Endothelial cell of umbilical vein (primary cell): Measurements from ENCODE around the gene FAM168A.

Experiments used
- EZH2 ChIP-seq: IDR thresholded peaks from 2 replicates; pipeline ENCODE4 v1.6.1; 2012; ENCODE audit warnings: borderline replicate concordance, low read depth, mild to moderate bottlenecking, moderate library complexity, low read length, inconsistent platforms; ENCODE audit not compliant: severe bottlenecking
- FOS ChIP-seq: IDR thresholded peaks from 2 replicates; pipeline ENCODE4 v1.6.1; 2011; ENCODE audit warnings: mild to moderate bottlenecking, low read length, moderate library complexity, borderline replicate concordance; ENCODE audit not compliant: insufficient read depth
- JUN ChIP-seq: IDR thresholded peaks from 2 replicates; pipeline ENCODE4 v1.6.1; 2011; ENCODE audit warnings: borderline replicate concordance, low read depth; ENCODE audit not compliant: insufficient read length, insufficient read depth
- POLR2A ChIP-seq: IDR thresholded peaks from 2 replicates; pipeline ENCODE4 v1.6.1; 2012; ENCODE audit warnings: low read depth, mild to moderate bottlenecking, control low read depth, low read length
- POLR2AphosphoS5 ChIP-seq: IDR thresholded peaks from 2 replicates; pipeline ENCODE4 v1.6.1; 2012; ENCODE audit warnings: low read depth, mild to moderate bottlenecking, control low read depth, low read length, moderate library complexity; ENCODE audit not compliant: insufficient read depth
- TF ChIP-seq, protein P1 (sequence below), 2 donors: IDR thresholded peaks; 1 replicate in 1 of 2; 2 replicates in 1 of 2; pipeline ENCODE4 v1.5.1; 2011; ENCODE audit warnings: low read length in 2 of 2, mild to moderate bottlenecking in 2 of 2, moderate library complexity in 2 of 2, control low read depth in 1 of 2, inconsistent platforms in 1 of 2, low read depth in 1 of 2; ENCODE audit not compliant: insufficient read depth in 1 of 2; ENCODE audit errors: extremely low read depth in 1 of 2
- TF ChIP-seq, protein P2 (sequence below): IDR thresholded peaks from 2 replicates; pipeline ENCODE4 v1.6.1; 2011; ENCODE audit not compliant: insufficient read depth, insufficient read length

DNA sequence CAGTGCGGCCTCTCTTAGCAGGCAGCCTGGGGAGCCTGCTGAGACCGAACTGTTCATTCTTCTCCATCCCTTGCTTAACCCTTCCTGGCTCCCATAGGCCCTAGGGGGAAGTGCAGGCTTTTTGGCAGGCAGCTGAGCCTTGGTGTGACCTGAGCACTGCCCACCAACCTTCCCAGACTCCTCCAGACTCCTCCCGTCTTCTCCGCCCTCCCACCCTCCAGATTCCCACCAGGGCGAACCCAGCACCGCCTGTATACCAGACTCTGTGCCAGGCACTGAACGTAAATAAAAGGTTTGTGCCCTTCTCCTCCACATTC is 213.8 kb downstream of the FAM168A start:
- no peak for TF ChIP-seq POLR2A
- no peak for TF ChIP-seq EZH2
- TF ChIP-seq, protein P1, sequence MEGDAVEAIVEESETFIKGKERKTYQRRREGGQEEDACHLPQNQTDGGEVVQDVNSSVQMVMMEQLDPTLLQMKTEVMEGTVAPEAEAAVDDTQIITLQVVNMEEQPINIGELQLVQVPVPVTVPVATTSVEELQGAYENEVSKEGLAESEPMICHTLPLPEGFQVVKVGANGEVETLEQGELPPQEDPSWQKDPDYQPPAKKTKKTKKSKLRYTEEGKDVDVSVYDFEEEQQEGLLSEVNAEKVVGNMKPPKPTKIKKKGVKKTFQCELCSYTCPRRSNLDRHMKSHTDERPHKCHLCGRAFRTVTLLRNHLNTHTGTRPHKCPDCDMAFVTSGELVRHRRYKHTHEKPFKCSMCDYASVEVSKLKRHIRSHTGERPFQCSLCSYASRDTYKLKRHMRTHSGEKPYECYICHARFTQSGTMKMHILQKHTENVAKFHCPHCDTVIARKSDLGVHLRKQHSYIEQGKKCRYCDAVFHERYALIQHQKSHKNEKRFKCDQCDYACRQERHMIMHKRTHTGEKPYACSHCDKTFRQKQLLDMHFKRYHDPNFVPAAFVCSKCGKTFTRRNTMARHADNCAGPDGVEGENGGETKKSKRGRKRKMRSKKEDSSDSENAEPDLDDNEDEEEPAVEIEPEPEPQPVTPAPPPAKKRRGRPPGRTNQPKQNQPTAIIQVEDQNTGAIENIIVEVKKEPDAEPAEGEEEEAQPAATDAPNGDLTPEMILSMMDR (IDR thresholded peaks at IDR 0.05; ENCODE audit: extremely low read depth in 1 of 2, insufficient read depth in 1 of 2, low read depth in 1 of 2, low read length in 2 of 2) = no peak
- TF ChIP-seq POLR2AphosphoS5 = no peak
- TF ChIP-seq FOS = no peak
- TF ChIP-seq, protein P2, sequence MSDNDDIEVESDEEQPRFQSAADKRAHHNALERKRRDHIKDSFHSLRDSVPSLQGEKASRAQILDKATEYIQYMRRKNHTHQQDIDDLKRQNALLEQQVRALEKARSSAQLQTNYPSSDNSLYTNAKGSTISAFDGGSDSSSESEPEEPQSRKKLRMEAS = no peak
- no peak for TF ChIP-seq JUN
